Endothelial cell of umbilical vein (primary cell): ENCODE measurements around the gene MAGI3. TPM values are rescaled to one million over a fixed set of nuclear protein-coding genes. Genes with fewer than 3 reads are reported as not detected.

ENCODE experiments used
- BruUV-seq: library from RNA; stranded (reverse); fragments of 400-500 nt; replicated peaks from 2 replicates; lab custom pipeline; 2021; lab: Mats Ljungman, UMichigan
- CTCF ChIA-PET: fragments of 300-600, 350-600 bp; sonication (Branson Sonifier 250); formaldehyde crosslinking; loops from one replicate; lab custom pipeline; 2021; ENCODE audit warnings: antibody characterized with exemption, inconsistent platforms; lab: Charles Lee
- POLR2A ChIA-PET: fragments of 300-600, 350-600 bp; sonication (Branson Sonifier 250); formaldehyde crosslinking; loops from one replicate; lab custom pipeline; 2021; ENCODE audit warnings: antibody characterized with exemption, inconsistent platforms; lab: Charles Lee
- DNase-seq: peaks from one replicate; pipeline ENCODE4 v3.0.0-alpha.2; 2011; ENCODE audit warnings: low read depth, low spot score
- FAIRE-seq: peaks from 2 replicates; lab custom pipeline; 2011; peaks lifted over from hg19 to GRCh38; lab: Jason Lieb, UNC
- H2AFZ ChIP-seq: 2 replicates; pipeline ENCODE4 v1.6.0; 2012; ENCODE audit warnings: low read depth, low read length, control low read depth, inconsistent platforms
- H3K27ac ChIP-seq: 2 replicates; pipeline ENCODE4 v1.5.1; 2011; ENCODE audit warnings: low read depth, mild to moderate bottlenecking, control low read depth, low read length, moderate library complexity; ENCODE audit not compliant: insufficient read depth
- H3K27me3 ChIP-seq, 2 experiments: 2 replicates each; pipeline versions ENCODE4 v1.6.0 to v1.6.1; 2011; ENCODE audit warnings: low read length in 2 of 2, mixed read lengths in 1 of 2; ENCODE audit not compliant: control insufficient read depth in 2 of 2, insufficient read depth in 2 of 2
- H3K36me3 ChIP-seq, 2 experiments: 2 replicates in 1 of 2; 3 replicates in 1 of 2; pipeline ENCODE4 v1.5.1; 2011; ENCODE audit warnings: low read length in 2 of 2, mild to moderate bottlenecking in 1 of 2, moderate library complexity in 1 of 2; ENCODE audit not compliant: control insufficient read depth in 2 of 2, insufficient read depth in 2 of 2; ENCODE audit errors: extremely low read depth in 1 of 2
- H3K4me1 ChIP-seq: 3 replicates; pipeline ENCODE4 v1.5.1; 2011; ENCODE audit warnings: mild to moderate bottlenecking, low read length; ENCODE audit not compliant: control insufficient read depth, insufficient read depth; ENCODE audit errors: extremely low read depth
- H3K4me2 ChIP-seq: 2 replicates; pipeline ENCODE4 v1.6.1; 2011; ENCODE audit warnings: low read length, control low read depth, mixed read lengths; ENCODE audit not compliant: insufficient read depth
- H3K4me3 ChIP-seq, 3 experiments: fragments of 200-600 bp in 1 of 3; sonication (generic), shearing (Covaris generic) in 1 of 3; replicated peaks in 1 of 3; 2 replicates each; pipeline ENCODE4 v1.5.1; 2011 to 2016; ENCODE audit warnings: control low read depth in 3 of 3, low read length in 3 of 3, mild to moderate bottlenecking in 2 of 3, inconsistent platforms in 1 of 3, low read depth in 1 of 3, moderate library complexity in 1 of 3; ENCODE audit not compliant: insufficient read depth in 1 of 3
- H3K79me2 ChIP-seq: 2 replicates; pipeline ENCODE4 v1.6.0; 2012; ENCODE audit warnings: low read length, inconsistent platforms; ENCODE audit not compliant: control insufficient read depth, insufficient read depth
- H3K9ac ChIP-seq: replicated peaks from 2 replicates; pipeline ENCODE3; 2011; ENCODE audit warnings: low read length, control low read depth; ENCODE audit not compliant: insufficient read depth; ENCODE audit errors: extremely low read depth
- H3K9me1 ChIP-seq: replicated peaks from 3 replicates; pipeline ENCODE4 v1.6.0; 2011; ENCODE audit warnings: mild to moderate bottlenecking, low read length; ENCODE audit not compliant: control insufficient read depth, insufficient read depth; ENCODE audit errors: extremely low read depth
- H3K9me3 ChIP-seq: replicated peaks from 2 replicates; pipeline ENCODE4 v1.5.1; 2012; ENCODE audit warnings: low read length, inconsistent platforms; ENCODE audit not compliant: control insufficient read depth, insufficient read depth
- H4K20me1 ChIP-seq: replicated peaks from 2 replicates; pipeline ENCODE3; 2011; ENCODE audit warnings: mild to moderate bottlenecking, low read length; ENCODE audit not compliant: control insufficient read depth, insufficient read depth; ENCODE audit errors: extremely low read depth
- EZH2 ChIP-seq: IDR thresholded peaks from 2 replicates; pipeline ENCODE4 v1.6.1; 2012; ENCODE audit warnings: borderline replicate concordance, low read depth, mild to moderate bottlenecking, moderate library complexity, low read length, inconsistent platforms; ENCODE audit not compliant: severe bottlenecking
- FOS ChIP-seq: IDR thresholded peaks from 2 replicates; pipeline ENCODE4 v1.6.1; 2011; ENCODE audit warnings: mild to moderate bottlenecking, low read length, moderate library complexity, borderline replicate concordance; ENCODE audit not compliant: insufficient read depth
- GATA2 ChIP-seq: IDR thresholded peaks from 2 replicates; pipeline ENCODE4 v1.7.0; 2011; ENCODE audit warnings: low read depth, mild to moderate bottlenecking, moderate library complexity, mixed read lengths, low read length; ENCODE audit not compliant: insufficient read length, insufficient read depth
- JUN ChIP-seq: IDR thresholded peaks from 2 replicates; pipeline ENCODE4 v1.6.1; 2011; ENCODE audit warnings: borderline replicate concordance, low read depth; ENCODE audit not compliant: insufficient read length, insufficient read depth
- MAX ChIP-seq: IDR thresholded peaks from 2 replicates; pipeline ENCODE4 v1.6.1; 2011; ENCODE audit not compliant: insufficient read depth, insufficient read length
- MYC ChIP-seq: IDR thresholded peaks from one replicate; pipeline ENCODE4 v1.6.1; 2011; ENCODE audit warnings: mild to moderate bottlenecking, low read depth, low read length
- POLR2A ChIP-seq: IDR thresholded peaks from 2 replicates; pipeline ENCODE4 v1.6.1; 2012; ENCODE audit warnings: low read depth, mild to moderate bottlenecking, control low read depth, low read length
- POLR2AphosphoS5 ChIP-seq: IDR thresholded peaks from 2 replicates; pipeline ENCODE4 v1.6.1; 2012; ENCODE audit warnings: low read depth, mild to moderate bottlenecking, control low read depth, low read length, moderate library complexity; ENCODE audit not compliant: insufficient read depth
- dilution Hi-C: fragments of 300-500 bp; cut with MboI; formaldehyde crosslinking; loops from one replicate; pipeline ENCODE4 v1.15.0; 2019; ENCODE audit warnings: low sequenced_read_pairs; ENCODE audit not compliant: extremely low pct_ligation_motif_present
- intact Hi-C: fragments of 100-400 bp; cut with micrococcal nuclease; formaldehyde crosslinking; loops from one replicate; pipeline ENCODE4 v1.10.0; 2022
- polyA plus RNA-seq, 4 experiments: library from polyadenylated mRNA; depleted of rRNA in 3 of 4; stranded (reverse) in 3 of 4; unstranded in 1 of 4; fragments of >200 nt; gene quantifications; 2 replicates each; pipeline versions ENCODE4 v1.2.1 to v1.2.3, GENCODE V29; 2011 to 2012; ENCODE audit warnings: missing spikeins in 1 of 4
- total RNA-seq: library from RNA; stranded (reverse); gene quantifications from 2 replicates; pipeline ENCODE4 v1.2.3, GENCODE V29; 2021
- TF ChIP-seq, protein P1 (sequence below), 2 donors: IDR thresholded peaks; 1 replicate in 1 of 2; 2 replicates in 1 of 2; pipeline ENCODE4 v1.5.1; 2011; ENCODE audit warnings: low read length in 2 of 2, mild to moderate bottlenecking in 2 of 2, moderate library complexity in 2 of 2, control low read depth in 1 of 2, inconsistent platforms in 1 of 2, low read depth in 1 of 2; ENCODE audit not compliant: insufficient read depth in 1 of 2; ENCODE audit errors: extremely low read depth in 1 of 2

The MAGI3 gene
- total and polyA plus RNA-seq, 2 donors (not counting 3 experiments of a cell fraction or from before 2014, with no cell fraction given) = 2.8 to 16.1 TPM

GRCh38 chr1:113543110-113543509 is 152.8 kb downstream of the MAGI3 start:
- H2AFZ ChIP-seq = no peak overlapping the region
- H3K36me3 ChIP-seq = no peaks in the 10 kb centered on the region
- H3K9me3 ChIP-seq = no peaks in the 10 kb centered on the region
- H3K79me2 ChIP-seq = no peaks in the 10 kb centered on the region
- FAIRE-seq (no peak), DNase-seq (no peak)
- no TSS peak for BruUV-seq
- no peaks in the 10 kb centered on the region for H3K9me1 ChIP-seq
- no peak overlapping the region for H3K27ac ChIP-seq
- TF ChIP-seq EZH2 = no peak
- no peak for TF ChIP-seq POLR2AphosphoS5
- TF ChIP-seq, protein P1, sequence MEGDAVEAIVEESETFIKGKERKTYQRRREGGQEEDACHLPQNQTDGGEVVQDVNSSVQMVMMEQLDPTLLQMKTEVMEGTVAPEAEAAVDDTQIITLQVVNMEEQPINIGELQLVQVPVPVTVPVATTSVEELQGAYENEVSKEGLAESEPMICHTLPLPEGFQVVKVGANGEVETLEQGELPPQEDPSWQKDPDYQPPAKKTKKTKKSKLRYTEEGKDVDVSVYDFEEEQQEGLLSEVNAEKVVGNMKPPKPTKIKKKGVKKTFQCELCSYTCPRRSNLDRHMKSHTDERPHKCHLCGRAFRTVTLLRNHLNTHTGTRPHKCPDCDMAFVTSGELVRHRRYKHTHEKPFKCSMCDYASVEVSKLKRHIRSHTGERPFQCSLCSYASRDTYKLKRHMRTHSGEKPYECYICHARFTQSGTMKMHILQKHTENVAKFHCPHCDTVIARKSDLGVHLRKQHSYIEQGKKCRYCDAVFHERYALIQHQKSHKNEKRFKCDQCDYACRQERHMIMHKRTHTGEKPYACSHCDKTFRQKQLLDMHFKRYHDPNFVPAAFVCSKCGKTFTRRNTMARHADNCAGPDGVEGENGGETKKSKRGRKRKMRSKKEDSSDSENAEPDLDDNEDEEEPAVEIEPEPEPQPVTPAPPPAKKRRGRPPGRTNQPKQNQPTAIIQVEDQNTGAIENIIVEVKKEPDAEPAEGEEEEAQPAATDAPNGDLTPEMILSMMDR (IDR thresholded peaks at IDR 0.05; ENCODE audit: extremely low read depth in 1 of 2, insufficient read depth in 1 of 2, low read depth in 1 of 2, low read length in 2 of 2) = no peak
- no peak for TF ChIP-seq FOS
- no peak for TF ChIP-seq MAX
- TF ChIP-seq GATA2 = no peak
- TF ChIP-seq MYC = no peak
- TF ChIP-seq JUN = no peak
- no peak for TF ChIP-seq POLR2A
- H3K4me1 ChIP-seq = no peaks in the 10 kb centered on the region
- H4K20me1 ChIP-seq = no peaks in the 10 kb centered on the region
- dilution Hi-C loops (no loop called here), intact Hi-C loops (no loop called here)
- POLR2A ChIA-PET = no interaction called here
- H3K4me2 ChIP-seq = no peak overlapping the region
- H3K4me3 ChIP-seq = no peak overlapping the region
- H3K27me3 ChIP-seq = no peaks in the 10 kb centered on the region
- CTCF ChIA-PET = interaction anchor here (0.7 to 2.5 kb wide), 2 partner anchors 10 to 12 kb away, joined by 3 to 5 read pairs; no protein-coding TSS in a partner anchor
- no peak overlapping the region for H3K9ac ChIP-seq
